PC-3 (cell line): ENCODE results near the gene DHFR.

ENCODE experiments used
- CTCF ChIP-seq: fragments of 300-600 bp; sonication (generic); conservative IDR thresholded peaks from 2 replicates; pipeline ENCODE4 v1.5.1; 2017; ENCODE audit warnings: antibody characterized with exemption, low read depth, mild to moderate bottlenecking, low read length
- EZH2 ChIP-seq: fragments of 300-600 bp; sonication (generic); IDR thresholded peaks from one replicate; pipeline ENCODE4 v1.6.1; 2017; ENCODE audit warnings: antibody characterized with exemption, mild to moderate bottlenecking, low read length; ENCODE audit not compliant: unreplicated experiment
- EZH2phosphoT487 ChIP-seq: fragments of 300-600 bp; sonication (generic); IDR thresholded peaks from 2 replicates; pipeline ENCODE4 v1.6.1; 2018; ENCODE audit warnings: mild to moderate bottlenecking, antibody characterized with exemption, low read length, borderline replicate concordance

GRCh38 chr5:80629281-80629680 is 25.5 kb downstream of the DHFR start:
- TF ChIP-seq CTCF (no peak), EZH2 (no peak), EZH2phosphoT487 (no peak)
